Ovary (tissue), 3 donors: ENCODE data around the gene OVCA2.

Experiments used
- POLR2A ChIP-seq: fragments of 450-650 bp; IDR thresholded peaks from one replicate; pipeline ENCODE4 v1.6.1; 2017; ENCODE audit warnings: antibody characterized with exemption, mild to moderate bottlenecking, moderate library complexity
- TF ChIP-seq, protein P1 (sequence below), 3 donors: fragments of 450-650 bp in 2 of 3; fragments of 200-600 bp in 1 of 3; IDR thresholded peaks; one replicate each; pipeline versions ENCODE4 v1.5.1 to v1.8.0; 2016 to 2022; ENCODE audit warnings: antibody characterized with exemption in 3 of 3, mild to moderate bottlenecking in 1 of 3
- donor health status: DM: no; HTN: no; CAD: no.

GRCh38 chr17:2071024-2071385 lies 29.2 kb downstream of the OVCA2 start:
- TF ChIP-seq, protein P1, sequence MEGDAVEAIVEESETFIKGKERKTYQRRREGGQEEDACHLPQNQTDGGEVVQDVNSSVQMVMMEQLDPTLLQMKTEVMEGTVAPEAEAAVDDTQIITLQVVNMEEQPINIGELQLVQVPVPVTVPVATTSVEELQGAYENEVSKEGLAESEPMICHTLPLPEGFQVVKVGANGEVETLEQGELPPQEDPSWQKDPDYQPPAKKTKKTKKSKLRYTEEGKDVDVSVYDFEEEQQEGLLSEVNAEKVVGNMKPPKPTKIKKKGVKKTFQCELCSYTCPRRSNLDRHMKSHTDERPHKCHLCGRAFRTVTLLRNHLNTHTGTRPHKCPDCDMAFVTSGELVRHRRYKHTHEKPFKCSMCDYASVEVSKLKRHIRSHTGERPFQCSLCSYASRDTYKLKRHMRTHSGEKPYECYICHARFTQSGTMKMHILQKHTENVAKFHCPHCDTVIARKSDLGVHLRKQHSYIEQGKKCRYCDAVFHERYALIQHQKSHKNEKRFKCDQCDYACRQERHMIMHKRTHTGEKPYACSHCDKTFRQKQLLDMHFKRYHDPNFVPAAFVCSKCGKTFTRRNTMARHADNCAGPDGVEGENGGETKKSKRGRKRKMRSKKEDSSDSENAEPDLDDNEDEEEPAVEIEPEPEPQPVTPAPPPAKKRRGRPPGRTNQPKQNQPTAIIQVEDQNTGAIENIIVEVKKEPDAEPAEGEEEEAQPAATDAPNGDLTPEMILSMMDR (IDR thresholded peaks at IDR 0.05), result no peak
- no peak for TF ChIP-seq POLR2A
